Amniotic epithelial cell (primary cell): ENCODE results near the gene SAMMSON.

Experiments
- DNase-seq: peaks from one replicate; pipeline ENCODE4 v3.0.0-alpha.2; 2010; ENCODE audit warnings: low read depth

SAMMSON gene

GRCh38 chr3:70090322-70090913, 90.9 kb downstream of the SAMMSON start:
- peak; percentile 2 for DNase-seq

DNA sequence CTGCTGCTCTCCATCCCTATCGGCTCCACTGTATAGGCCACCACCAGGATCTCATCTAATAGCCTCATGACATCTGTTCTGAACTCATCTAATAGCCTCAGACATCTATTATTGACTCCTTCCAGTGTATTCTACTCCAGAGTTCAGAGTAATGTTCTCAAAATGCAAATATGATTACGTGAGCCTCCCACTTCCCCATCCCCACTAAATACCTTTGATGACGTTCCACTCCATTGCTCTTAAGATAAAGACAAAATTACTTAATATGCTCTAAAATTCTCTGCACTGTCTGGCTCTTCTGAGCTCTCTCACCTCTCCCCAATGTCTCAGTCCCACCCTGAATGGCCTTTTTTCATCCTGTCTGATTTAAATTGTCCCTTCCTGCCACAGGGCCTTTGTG, 94.7 kb downstream of the SAMMSON start:
- DNase-seq: no peak

DNA sequence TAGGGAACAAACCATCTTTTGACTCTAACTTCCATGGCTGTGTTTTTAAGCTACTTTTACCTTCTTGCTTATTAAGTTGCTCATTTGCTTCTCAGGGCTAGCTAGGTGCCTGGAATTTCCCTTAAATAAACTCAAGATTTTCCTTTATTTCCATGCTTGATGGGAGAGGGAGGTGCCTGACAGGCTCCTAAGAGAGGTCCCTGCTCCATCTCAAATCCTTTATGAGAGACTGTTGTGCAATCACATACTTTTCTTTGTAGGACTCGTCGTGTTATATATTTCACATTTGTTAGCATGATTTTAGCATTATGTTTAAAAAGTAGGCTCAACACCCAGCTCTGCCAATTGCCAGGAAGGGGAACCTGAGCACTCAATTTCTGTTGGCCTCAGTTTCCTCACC, 95.7 kb downstream of the SAMMSON start:
- no peak for DNase-seq

DNA sequence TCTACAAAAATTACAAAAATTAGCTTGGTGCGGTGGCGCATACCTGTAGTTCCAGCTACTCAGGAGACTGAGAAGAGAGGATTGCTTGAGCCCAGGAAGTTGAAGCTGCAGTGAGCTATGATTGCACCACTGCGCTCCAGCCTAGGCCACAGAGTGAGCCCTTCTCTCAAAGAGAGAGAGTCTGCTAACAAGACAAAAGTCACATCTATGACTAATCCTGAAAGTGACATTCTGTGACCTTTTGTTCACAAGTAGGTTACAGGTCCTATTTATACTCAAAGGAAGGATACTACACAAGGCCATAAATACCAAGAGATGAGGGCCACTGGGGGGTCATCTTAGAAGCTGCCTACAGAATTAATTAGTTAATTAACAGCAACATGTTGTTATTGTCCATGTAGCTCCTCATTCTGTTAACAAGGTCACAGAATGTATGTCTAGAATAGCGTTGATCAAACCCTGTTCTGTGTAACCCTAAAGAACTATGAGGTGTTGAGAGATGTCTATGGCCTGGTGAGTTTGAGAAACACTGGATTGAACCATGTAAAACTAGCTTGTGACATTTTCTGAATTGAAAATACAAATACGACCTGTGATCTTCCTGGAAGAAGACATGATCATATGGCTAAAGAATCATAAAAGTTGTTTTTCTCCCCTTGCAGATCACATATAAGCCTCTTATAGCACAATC, 97.0 kb downstream of the SAMMSON start:
- no peak for DNase-seq

- no peak for DNase-seq
These were observed 97.6 kb downstream of the SAMMSON start for GRCh38 chr3:70097084-70097483.

GRCh38 chr3:70108072-70108471, 108.5 kb downstream of the SAMMSON start:
- DNase-seq: peak; percentile 8

DNA sequence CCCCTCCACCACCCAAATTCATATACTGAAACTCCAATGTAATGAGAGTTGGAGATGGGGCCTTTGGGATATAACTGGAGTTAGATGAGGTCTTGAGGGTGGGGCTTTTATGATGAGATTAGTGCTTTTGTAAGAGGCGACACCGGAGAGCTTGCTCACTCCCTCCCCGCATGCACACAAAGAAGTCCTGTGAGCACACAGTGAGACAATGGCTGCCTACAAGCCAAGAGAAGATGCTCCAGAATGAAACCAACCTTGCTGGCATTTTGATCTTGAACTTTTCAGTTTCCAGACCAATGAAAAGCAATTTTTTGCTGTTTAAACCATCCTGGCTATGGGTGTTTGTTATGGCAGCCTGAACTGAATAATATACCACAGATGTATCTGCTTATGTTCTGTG, 109.0 kb downstream of the SAMMSON start:
- no peak for DNase-seq

DNA sequence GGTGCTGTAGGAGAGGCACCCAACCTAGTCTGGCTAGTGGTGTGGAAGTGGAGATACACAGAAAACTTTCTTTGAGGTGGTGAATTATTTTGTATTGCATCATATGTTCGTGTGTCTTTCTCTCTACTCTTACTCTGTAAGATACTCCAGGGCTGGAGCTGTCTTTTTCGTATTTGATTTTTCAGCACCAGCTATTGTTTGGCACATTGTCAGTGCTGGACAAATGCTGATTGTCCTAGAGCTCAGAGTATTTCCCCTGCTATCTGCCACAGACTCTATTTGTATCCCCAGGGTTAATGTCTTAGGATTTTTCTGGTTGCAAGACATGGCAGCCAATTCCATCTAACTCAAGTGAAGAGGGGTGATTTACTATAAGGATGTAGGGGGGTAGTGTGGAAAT, 110.5 kb downstream of the SAMMSON start:
- no peak for DNase-seq

- DNase-seq: no peak
These were observed 111.9 kb downstream of the SAMMSON start for GRCh38 chr3:70111411-70111810.

DNA sequence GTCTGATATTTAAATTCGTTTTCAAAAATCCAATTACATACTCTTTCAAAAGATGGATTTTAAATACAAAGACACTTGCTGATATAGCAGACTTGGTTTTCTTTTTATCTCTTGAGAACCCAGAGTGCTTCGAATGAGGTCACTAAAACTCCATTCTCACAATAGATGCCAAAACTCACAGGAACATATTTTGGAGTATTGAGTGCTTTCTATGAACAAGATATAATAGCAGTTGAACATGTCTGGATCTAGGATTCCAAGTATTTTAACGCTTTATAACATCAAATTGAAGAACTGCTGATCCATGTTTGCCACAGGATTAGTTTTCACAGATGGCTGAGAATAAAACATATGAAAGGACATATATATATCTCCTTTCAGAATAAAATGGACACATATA, 113.2 kb downstream of the SAMMSON start:
- no peak for DNase-seq

DNA sequence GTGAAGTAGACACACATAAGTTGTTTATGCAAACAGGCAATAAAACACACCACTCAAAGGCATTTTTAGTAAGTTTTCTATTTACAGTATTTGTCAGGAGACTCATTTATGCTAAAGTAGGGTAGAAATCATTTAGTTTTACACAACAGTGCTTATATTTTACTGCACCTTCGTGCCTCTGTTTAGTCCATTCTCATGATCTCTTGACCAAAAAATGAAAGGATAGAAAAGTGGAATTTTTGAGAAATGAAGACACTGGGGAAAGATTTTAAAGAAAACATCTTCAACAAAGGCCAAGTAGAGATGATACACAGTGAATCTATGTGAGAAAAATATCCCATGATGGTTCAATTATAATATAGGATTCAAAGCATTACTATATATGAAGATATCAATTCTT, 114.9 kb downstream of the SAMMSON start:
- no peak for DNase-seq

- no peak for DNase-seq
These were observed 120.3 kb downstream of the SAMMSON start for GRCh38 chr3:70119879-70120278.
